Activated CD8-positive, alpha-beta T cell treated with anti-CD3 and anti-CD28 coated beads for 36 hours (primary cell): ENCODE measurements around the gene C6orf118. TPM values are rescaled to one million over a fixed set of nuclear protein-coding genes. Genes with fewer than 3 reads are reported as not detected.

Source experiments
- ATAC-seq: fragments of 200-7000 bp; cut with Tn5 transposase; one replicate; pipeline ENCODE4 v1.10.0; 2021; ENCODE audit warnings: mild to moderate bottlenecking, moderate library complexity
- CTCF ChIA-PET: fragments of 350-600 bp; sonication (Branson Sonifier 250); formaldehyde crosslinking; loops from one replicate; lab custom pipeline; 2021; ENCODE audit warnings: antibody characterized with exemption; lab: Charles Lee
- POLR2A ChIA-PET: fragments of 350-600 bp; sonication (Branson Sonifier 250); formaldehyde crosslinking; loops from one replicate; lab custom pipeline; 2021; ENCODE audit warnings: antibody characterized with exemption; lab: Charles Lee
- DNase-seq: peaks from one replicate; pipeline ENCODE4 v3.0.0-alpha.2; 2020
- H3K27ac Mint-ChIP-seq: one replicate; pipeline ENCODE4 v1.8.0; 2021; ENCODE audit warnings: mild to moderate bottlenecking, mixed read lengths
- H3K27me3 Mint-ChIP-seq: one replicate; pipeline ENCODE4 v1.8.0; 2021; ENCODE audit warnings: mixed read lengths
- H3K36me3 Mint-ChIP-seq: one replicate; pipeline ENCODE4 v1.8.0; 2021; ENCODE audit warnings: low read depth, mixed read lengths
- H3K4me1 Mint-ChIP-seq: one replicate; pipeline ENCODE4 v1.8.0; 2021; ENCODE audit warnings: low read depth, mixed read lengths
- H3K4me3 Mint-ChIP-seq: one replicate; pipeline ENCODE4 v1.8.0; 2021; ENCODE audit warnings: mild to moderate bottlenecking, moderate library complexity, mixed read lengths
- H3K9me3 Mint-ChIP-seq: one replicate; pipeline ENCODE4 v1.8.0; 2021; ENCODE audit warnings: mixed read lengths
- intact Hi-C: fragments of 100-400 bp; cut with micrococcal nuclease; formaldehyde crosslinking; loops from one replicate; pipeline ENCODE4 v1.10.0; 2022
- total RNA-seq, 2 experiments: library from RNA; stranded (reverse); gene quantifications; one replicate each; pipeline ENCODE4 v1.2.3, GENCODE V29; 2021
- TF ChIP-seq, protein P1 (sequence below): fragments of 200-600 bp; IDR thresholded peaks from one replicate; pipeline ENCODE4 v1.8.0; 2022; ENCODE audit warnings: antibody characterized with exemption, mild to moderate bottlenecking

The C6orf118 gene
- not detected for total RNA-seq

DNA sequence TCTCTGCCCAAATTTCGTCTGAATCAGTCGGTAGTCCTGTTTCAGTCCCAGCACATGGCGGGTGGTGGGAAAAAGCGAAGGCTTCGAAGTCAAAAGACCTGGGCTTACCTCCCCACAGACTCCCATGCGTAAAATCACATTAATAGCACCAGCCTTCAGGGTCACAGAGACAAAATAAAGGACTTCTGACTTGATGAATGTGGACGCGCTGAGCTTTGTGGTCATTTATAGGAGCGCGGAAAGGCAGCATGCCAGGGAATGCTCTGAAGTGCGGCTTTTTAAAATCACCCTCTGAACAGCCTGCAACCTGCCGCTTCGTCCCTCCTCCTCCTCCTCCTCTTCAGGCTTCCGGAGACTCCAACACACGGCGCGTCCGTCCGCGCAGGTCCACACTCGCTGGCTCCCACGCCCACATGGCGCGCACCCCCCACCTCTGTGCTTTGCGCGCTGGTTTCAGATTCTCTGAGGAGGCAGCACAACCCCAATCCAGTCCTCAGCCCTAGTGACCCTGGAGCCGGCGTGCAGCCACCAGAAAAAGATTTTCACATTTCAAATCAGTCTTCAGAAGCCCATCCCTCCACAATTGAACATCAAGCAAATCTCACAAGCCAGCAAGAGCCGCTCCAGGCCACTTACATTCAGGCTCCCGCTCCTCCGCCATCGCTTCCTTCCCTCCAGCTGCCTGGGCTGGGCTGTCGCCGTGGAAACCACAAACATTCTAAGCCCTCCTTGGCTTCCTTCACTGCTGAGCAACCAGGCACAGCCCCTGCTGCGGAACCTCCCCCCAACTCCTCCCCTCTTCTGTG, at the start of gene C6orf118:
TSS of gene C6orf118 (minus strand) at position 680 of the 806 bp plus-strand sequence. CDS start at position 661, 19 bp downstream.
- peaks cover 4% of the 10 kb centered on the region for H3K9me3 Mint-ChIP-seq
- no peaks in the 10 kb centered on the region for H3K27me3 Mint-ChIP-seq
- POLR2A ChIA-PET = no interaction called here
- ATAC-seq (peak; percentile 24), DNase-seq (peak; percentile 7)
- no peak within 1 kb of the TSS for H3K4me3 Mint-ChIP-seq
- CTCF ChIA-PET = no interaction called here
- no peaks in the 10 kb centered on the region for H3K36me3 Mint-ChIP-seq
- no peak within 1 kb of the TSS for H3K27ac Mint-ChIP-seq
- intact Hi-C loops = no loop called here
- TF ChIP-seq, protein P1, sequence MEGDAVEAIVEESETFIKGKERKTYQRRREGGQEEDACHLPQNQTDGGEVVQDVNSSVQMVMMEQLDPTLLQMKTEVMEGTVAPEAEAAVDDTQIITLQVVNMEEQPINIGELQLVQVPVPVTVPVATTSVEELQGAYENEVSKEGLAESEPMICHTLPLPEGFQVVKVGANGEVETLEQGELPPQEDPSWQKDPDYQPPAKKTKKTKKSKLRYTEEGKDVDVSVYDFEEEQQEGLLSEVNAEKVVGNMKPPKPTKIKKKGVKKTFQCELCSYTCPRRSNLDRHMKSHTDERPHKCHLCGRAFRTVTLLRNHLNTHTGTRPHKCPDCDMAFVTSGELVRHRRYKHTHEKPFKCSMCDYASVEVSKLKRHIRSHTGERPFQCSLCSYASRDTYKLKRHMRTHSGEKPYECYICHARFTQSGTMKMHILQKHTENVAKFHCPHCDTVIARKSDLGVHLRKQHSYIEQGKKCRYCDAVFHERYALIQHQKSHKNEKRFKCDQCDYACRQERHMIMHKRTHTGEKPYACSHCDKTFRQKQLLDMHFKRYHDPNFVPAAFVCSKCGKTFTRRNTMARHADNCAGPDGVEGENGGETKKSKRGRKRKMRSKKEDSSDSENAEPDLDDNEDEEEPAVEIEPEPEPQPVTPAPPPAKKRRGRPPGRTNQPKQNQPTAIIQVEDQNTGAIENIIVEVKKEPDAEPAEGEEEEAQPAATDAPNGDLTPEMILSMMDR = no peak
- no peaks in the 10 kb centered on the region for H3K4me1 Mint-ChIP-seq

DNA sequence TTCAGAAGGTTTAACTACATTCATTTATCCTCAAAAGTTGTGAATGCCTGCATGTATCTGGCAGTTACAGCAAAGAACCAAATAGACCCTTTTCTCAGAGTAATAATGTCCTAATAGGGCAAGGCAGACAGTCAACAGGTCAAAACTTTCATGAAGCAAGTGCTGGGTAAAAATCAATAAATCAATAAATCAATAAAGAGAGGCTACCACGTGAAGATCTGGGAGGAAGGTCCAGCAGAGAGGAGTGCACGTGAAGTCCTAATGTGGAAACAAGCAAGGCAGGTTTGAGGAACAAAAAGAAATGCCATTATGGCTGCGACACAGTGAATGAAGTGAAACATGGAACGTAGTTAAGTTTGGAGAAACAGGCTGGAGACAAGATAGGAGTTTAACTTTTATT, 36.3 kb upstream of the C6orf118 start:
- Mint-ChIP-seq H3K4me1 (no peaks in the 10 kb centered on the region), H3K27me3 (no peaks in the 10 kb centered on the region), H3K9me3 (peaks cover 5% of the 10 kb centered on the region), H3K27ac (no peak overlapping the region), H3K4me3 (no peak overlapping the region), H3K36me3 (no peaks in the 10 kb centered on the region)
- DNase-seq (no peak), ATAC-seq (no peak)
- CTCF ChIA-PET = no interaction called here
- intact Hi-C loops = no loop called here
- POLR2A ChIA-PET = no interaction called here
- TF ChIP-seq, protein P1 = no peak

DNA sequence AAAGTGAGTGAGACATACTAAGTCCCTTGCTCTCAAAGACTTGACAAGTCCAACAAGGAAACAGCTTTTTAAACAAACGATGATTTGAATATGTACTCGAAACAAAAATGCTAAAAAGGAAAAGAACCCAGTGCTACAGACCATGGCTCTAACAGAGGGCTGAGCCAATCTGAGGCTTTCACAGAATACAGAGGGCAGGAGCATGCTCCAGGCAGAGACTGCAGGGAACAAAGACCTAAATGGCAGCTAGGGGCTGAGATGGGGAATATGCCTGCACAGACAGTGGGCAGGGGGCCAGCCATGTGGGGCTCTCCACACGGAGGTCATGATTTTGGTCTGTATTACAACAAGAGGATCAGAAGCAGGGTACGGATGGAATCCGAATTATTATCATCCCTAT, 31.1 kb upstream of the C6orf118 start:
- no peaks in the 10 kb centered on the region for H3K36me3 Mint-ChIP-seq

DNA sequence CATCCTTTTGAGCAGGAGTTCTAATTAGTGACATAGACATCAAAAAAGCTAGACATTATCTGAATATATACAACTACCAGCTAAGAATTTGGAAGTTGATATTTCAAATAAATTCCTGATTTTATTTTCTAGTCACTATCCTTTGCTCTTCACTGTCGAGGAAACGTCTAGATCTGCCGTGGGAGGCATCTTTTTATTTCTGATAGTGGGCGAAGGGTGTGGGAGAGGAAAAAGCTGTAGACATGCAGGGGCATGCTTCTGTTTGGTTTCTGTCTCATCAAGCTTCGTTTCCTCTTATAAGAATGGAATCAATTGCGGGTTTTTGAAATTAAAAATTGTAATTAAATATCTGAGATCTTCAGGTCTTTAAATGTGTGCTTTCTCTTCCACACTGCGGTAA, 16.2 kb upstream of the C6orf118 start:
- POLR2A ChIA-PET = no interaction called here
- TF ChIP-seq, protein P1 = no peak
- DNase-seq = no peak
- intact Hi-C loops = no loop called here
- Mint-ChIP-seq H3K27ac (no peak overlapping the region), H3K4me1 (no peaks in the 10 kb centered on the region), H3K9me3 (peaks cover 15% of the 10 kb centered on the region), H3K4me3 (no peak overlapping the region), H3K27me3 (no peaks in the 10 kb centered on the region), H3K36me3 (no peaks in the 10 kb centered on the region)
- CTCF ChIA-PET = no interaction called here
- ATAC-seq = no peak

More for the DNA sequence above, 31.1 kb upstream of the C6orf118 start:
- CTCF ChIA-PET = no interaction called here
- Mint-ChIP-seq H3K4me3 (no peak overlapping the region), H3K27ac (no peak overlapping the region), H3K4me1 (no peaks in the 10 kb centered on the region), H3K9me3 (no peaks in the 10 kb centered on the region), H3K27me3 (no peaks in the 10 kb centered on the region)
- POLR2A ChIA-PET = no interaction called here
- TF ChIP-seq, protein P1 = no peak
- ATAC-seq (no peak), DNase-seq (no peak)
- intact Hi-C loops = no loop called here

DNA sequence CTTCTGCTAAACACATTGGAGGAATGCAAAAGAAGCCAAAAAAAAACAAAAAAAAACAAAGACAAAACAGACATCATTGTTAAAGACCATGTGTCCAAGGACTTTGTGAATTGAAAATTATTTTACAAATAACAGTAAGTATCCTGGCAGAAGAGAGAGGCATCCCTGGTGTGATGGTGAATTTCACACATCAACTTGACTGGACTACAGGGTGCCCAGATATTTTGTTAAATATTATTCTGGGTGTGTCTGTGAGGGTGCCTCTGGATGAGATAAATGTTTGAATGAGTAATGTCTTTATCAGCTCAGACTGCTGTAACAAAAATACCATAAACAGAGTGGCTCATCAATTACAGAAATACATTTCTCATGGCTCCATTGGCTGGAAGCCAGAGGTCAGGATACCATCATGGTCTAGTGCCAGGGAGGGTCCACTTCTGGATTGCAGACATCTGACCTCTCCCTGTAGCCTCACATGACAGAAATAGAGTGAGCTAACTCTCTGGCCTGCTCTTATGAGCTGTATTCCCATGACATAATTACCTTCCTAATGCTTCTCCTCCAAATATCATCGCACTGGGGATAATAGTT, 12.2 kb upstream of the C6orf118 start:
- POLR2A ChIA-PET = no interaction called here
- TF ChIP-seq, protein P1 = no peak
- H3K4me3 Mint-ChIP-seq = no peak overlapping the region
- ATAC-seq (no peak), DNase-seq (no peak)
- H3K27ac Mint-ChIP-seq = no peak overlapping the region
- H3K4me1 Mint-ChIP-seq = no peaks in the 10 kb centered on the region
- H3K9me3 Mint-ChIP-seq = peaks cover 24% of the 10 kb centered on the region
- H3K36me3 Mint-ChIP-seq = no peaks in the 10 kb centered on the region
- CTCF ChIA-PET = no interaction called here
- H3K27me3 Mint-ChIP-seq = no peaks in the 10 kb centered on the region
- intact Hi-C loops = no loop called here
